GM12875 (cell line): ENCODE results near the gene ECSIT.

Experiments
- H3K4me3 ChIP-seq: one replicate; pipeline ENCODE4 v1.5.1; 2011; ENCODE audit warnings: low read depth, low read length, control low read depth
- TF ChIP-seq, protein P1 (sequence below): IDR thresholded peaks from 2 replicates; pipeline ENCODE4 v1.5.1; 2011; ENCODE audit warnings: low read depth, mild to moderate bottlenecking, control low read depth, inconsistent platforms, low read length, moderate library complexity, borderline replicate concordance; ENCODE audit not compliant: insufficient read depth

Gene ECSIT

GRCh38 chr19:11530432-11530831, 1.5 kb upstream of the ECSIT start:
- no peak overlapping the region for H3K4me3 ChIP-seq
- TF ChIP-seq, protein P1, sequence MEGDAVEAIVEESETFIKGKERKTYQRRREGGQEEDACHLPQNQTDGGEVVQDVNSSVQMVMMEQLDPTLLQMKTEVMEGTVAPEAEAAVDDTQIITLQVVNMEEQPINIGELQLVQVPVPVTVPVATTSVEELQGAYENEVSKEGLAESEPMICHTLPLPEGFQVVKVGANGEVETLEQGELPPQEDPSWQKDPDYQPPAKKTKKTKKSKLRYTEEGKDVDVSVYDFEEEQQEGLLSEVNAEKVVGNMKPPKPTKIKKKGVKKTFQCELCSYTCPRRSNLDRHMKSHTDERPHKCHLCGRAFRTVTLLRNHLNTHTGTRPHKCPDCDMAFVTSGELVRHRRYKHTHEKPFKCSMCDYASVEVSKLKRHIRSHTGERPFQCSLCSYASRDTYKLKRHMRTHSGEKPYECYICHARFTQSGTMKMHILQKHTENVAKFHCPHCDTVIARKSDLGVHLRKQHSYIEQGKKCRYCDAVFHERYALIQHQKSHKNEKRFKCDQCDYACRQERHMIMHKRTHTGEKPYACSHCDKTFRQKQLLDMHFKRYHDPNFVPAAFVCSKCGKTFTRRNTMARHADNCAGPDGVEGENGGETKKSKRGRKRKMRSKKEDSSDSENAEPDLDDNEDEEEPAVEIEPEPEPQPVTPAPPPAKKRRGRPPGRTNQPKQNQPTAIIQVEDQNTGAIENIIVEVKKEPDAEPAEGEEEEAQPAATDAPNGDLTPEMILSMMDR, result no peak

DNA sequence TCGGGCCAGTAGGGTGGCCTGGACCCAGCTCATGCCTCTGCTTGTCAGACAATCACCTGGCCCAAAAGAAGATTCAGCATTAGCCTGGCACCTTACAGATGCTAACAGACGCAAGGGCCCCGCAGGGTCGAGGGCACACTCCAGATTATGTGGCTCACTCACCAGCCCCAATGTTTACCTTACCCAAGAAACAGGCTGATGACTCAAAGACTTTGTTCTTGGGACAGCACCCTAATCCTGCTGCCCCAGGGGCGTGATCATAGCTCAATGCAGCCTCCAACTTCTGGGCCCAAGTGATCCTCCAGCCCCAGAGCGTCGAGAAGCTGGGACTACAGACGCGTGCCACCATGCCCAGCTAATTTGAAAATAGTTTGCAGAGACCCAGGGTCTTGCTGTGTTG, 9.8 kb downstream of the ECSIT start:
- TF ChIP-seq, protein P1, result no peak
- H3K4me3 ChIP-seq, result no peak overlapping the region

DNA sequence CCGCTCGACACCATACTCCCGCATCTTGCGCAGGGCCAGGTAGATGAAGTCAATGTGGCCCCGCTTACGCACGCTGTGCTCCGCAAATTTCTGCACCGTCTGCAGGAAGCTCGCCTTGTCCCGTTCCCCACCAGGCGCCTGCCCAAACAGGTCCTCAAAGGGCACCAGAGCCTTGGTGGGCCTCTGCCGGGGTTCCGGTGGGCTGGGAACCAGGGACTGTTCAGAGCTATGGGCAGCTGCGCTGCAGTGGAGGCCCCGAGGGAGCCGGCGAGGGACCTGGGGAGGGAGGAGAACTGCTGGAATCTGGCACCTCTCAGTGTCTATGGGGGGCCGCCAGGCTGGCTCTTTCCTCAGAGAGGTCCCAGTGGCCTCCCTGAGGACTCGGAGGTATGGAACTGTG, 15.0 kb downstream of the ECSIT start:
- TF ChIP-seq, protein P1, result no peak
- no peak overlapping the region for H3K4me3 ChIP-seq

GRCh38 chr19:11510444-11510843, 18.5 kb downstream of the ECSIT start:
- TF ChIP-seq, protein P1, result no peak
- H3K4me3 ChIP-seq, result no peak overlapping the region

DNA sequence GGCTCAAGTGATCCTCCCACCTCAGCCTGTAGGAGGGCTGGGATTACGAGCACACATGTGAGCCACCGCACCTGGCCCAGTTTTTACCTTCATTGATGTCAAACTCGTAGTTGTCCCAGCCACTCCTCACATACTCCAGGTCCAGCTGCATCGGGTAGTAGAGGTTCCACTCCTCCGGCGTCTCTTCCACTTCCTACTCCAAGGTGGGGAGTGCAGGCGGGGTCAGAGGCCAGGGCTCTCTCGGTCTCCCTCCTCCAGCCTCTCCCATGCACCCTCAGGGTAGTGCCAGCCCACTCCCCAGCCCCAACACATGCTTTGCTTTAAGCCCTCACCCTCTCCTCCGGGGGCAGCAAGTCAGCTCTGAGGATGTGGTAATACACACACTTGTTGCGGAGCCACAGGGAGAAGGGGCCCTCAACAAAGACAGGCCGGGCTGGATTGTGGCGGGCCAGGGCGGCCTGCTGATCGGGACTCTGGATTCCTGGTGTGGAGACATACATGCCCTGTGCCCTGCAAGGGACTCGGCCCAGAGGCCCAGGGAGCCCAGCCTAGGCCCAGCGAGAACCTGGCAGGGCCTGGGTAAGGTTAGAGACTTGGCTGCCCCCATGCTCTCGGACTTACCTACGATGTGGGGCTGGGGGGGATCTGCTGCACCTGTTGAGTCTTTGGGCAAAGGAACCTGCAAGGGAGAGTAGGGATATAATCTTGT, 21.4 kb downstream of the ECSIT start:
- TF ChIP-seq, protein P1, result no peak
- no peak overlapping the region for H3K4me3 ChIP-seq

DNA sequence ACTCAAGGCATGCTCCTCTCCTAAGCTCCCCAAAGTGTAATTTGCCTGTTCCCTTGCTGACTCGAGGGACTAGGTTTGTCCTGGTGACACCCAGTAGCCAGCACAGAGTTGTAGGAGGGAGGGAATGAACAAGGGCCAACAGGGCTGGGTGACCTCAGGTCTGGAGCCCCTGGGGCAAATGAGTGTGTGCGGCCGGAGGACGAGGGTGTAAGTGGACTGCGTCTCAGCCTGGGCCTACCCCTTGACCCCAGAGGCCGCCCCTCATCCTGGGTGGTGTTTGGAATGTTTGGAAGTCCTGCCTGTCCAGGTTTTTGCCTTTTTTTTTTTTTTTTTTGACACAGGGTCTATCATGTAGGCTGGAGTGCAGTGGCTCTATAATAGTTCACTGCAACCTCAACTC, 22.0 kb downstream of the ECSIT start:
- no peak overlapping the region for H3K4me3 ChIP-seq
- TF ChIP-seq, protein P1, result no peak

GRCh38 chr19:11506101-11506555, 22.8 kb downstream of the ECSIT start:
- H3K4me3 ChIP-seq, result peak overlapping the region; percentile 50
- TF ChIP-seq, protein P1, result no peak
